Peyer's patch (tissue), 4 donors: ENCODE results near the gene PCGF3. TPM values are rescaled to one million over a fixed set of nuclear protein-coding genes. Genes with fewer than 3 reads are reported as not detected.

Source experiments
- DNase-seq, 3 donors: peaks; one replicate each; pipeline ENCODE4 v3.0.0-alpha.2; 2017 to 2019
- H3K27ac ChIP-seq, 4 donors: fragments of 200-600 bp; sonication (generic); one replicate each; pipeline ENCODE4 v1.5.1; 2016 to 2019
- H3K27me3 ChIP-seq, 2 donors: fragments of 200-600 bp; sonication (generic); one replicate each; pipeline ENCODE4 v1.5.1; 2019
- H3K36me3 ChIP-seq, 3 donors: fragments of 200-600 bp; sonication (generic); one replicate each; pipeline ENCODE4 v1.5.1; 2016 to 2019
- H3K4me1 ChIP-seq, 4 donors: fragments of 200-600 bp; sonication (generic); one replicate each; pipeline ENCODE4 v1.5.1; 2016 to 2019
- H3K4me3 ChIP-seq, 4 donors: fragments of 200-600 bp; sonication (generic); 1 replicate in 3 of 4; 2 replicates in 1 of 4; pipeline ENCODE4 v1.5.1; 2016 to 2019; ENCODE audit warnings: mild to moderate bottlenecking in 1 of 4
- H3K9me3 ChIP-seq, 4 donors: fragments of 200-600 bp; sonication (generic); one replicate each; pipeline ENCODE4 v1.5.1; 2016 to 2019; ENCODE audit warnings: mild to moderate bottlenecking in 1 of 4
- POLR2A ChIP-seq, 2 donors: fragments of 450-650 bp; IDR thresholded peaks; one replicate each; pipeline ENCODE4 v1.5.1; 2017; ENCODE audit warnings: antibody characterized with exemption in 2 of 2, mild to moderate bottlenecking in 2 of 2, moderate library complexity in 2 of 2
- total RNA-seq, 4 donors: library from RNA; depleted of rRNA; stranded (reverse); fragments of >200 nt; gene quantifications; one replicate each; pipeline ENCODE4 v1.1.0, GENCODE V29; 2016
- TF ChIP-seq, protein P1 (sequence below), 6 experiments: fragments of 450-650 bp in 4 of 6; fragments of 200-600 bp in 2 of 6; sonication (generic) in 1 of 6; IDR thresholded peaks; one replicate each; pipeline ENCODE4 v1.5.1; 2017 to 2019; ENCODE audit warnings: antibody characterized with exemption in 6 of 6, mild to moderate bottlenecking in 3 of 6, moderate library complexity in 1 of 6

PCGF3 gene
- total RNA-seq, 4 donors from 2014 or later, result 58.3 to 168 (median 93.0) TPM

- no peaks in the 10 kb centered on the region for H3K36me3 ChIP-seq
- DNase-seq, result peak in 1 of 3 donors; percentile 47
- H3K9me3 ChIP-seq, result no peaks in the 10 kb centered on the region
- H3K4me1 ChIP-seq, result peaks cover 4 to 60% (median 18%) of the 10 kb centered on the region in 4 donors
- no peaks in the 10 kb centered on the region for H3K27me3 ChIP-seq
- no peak for TF ChIP-seq POLR2A (IDR thresholded peaks at IDR 0.05)
- TF ChIP-seq, protein P1, sequence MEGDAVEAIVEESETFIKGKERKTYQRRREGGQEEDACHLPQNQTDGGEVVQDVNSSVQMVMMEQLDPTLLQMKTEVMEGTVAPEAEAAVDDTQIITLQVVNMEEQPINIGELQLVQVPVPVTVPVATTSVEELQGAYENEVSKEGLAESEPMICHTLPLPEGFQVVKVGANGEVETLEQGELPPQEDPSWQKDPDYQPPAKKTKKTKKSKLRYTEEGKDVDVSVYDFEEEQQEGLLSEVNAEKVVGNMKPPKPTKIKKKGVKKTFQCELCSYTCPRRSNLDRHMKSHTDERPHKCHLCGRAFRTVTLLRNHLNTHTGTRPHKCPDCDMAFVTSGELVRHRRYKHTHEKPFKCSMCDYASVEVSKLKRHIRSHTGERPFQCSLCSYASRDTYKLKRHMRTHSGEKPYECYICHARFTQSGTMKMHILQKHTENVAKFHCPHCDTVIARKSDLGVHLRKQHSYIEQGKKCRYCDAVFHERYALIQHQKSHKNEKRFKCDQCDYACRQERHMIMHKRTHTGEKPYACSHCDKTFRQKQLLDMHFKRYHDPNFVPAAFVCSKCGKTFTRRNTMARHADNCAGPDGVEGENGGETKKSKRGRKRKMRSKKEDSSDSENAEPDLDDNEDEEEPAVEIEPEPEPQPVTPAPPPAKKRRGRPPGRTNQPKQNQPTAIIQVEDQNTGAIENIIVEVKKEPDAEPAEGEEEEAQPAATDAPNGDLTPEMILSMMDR (IDR thresholded peaks at IDR 0.05), result no peak
- H3K4me3 ChIP-seq, result peak overlapping the region in 2 of 4 donors; percentile 55 to 68
- peak overlapping the region in 2 of 4 donors; percentile 69 to 71 for H3K27ac ChIP-seq
These were observed 25.5 kb upstream of the PCGF3 start for GRCh38 chr4:680091-680490.

DNA sequence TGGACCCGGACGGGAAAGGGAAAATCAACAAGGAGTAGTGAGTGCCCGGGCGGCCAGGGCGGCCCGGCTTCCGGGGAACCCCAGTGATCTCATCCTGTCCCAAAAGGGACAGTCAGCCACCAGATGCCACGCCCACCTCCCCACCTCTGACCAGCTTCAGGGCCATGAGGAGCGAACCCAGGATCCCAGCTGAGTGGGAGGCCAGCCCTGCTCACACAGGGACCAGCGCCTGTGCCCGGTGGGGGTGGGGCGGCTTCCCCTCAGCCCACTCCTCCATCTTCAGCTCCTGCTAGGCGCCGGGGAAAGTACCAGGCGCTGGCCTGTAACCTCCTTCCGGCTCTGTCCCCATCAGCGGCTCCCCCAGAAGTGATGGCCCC lies 25.1 kb upstream of the PCGF3 start:
- DNase-seq, result peak in 2 of 3 donors; percentile 48 to 76
- H3K9me3 ChIP-seq, result no peaks in the 10 kb centered on the region
- TF ChIP-seq, protein P1 (IDR thresholded peaks at IDR 0.05), result no peak
- TF ChIP-seq POLR2A (IDR thresholded peaks at IDR 0.05), result no peak
- peak overlapping the region in 3 of 4 donors; percentile 22 to 71 (median 69) for H3K27ac ChIP-seq
- H3K36me3 ChIP-seq, result no peaks in the 10 kb centered on the region
- no peaks in the 10 kb centered on the region for H3K27me3 ChIP-seq
- peaks cover 0 to 55% (median 16%) of the 10 kb centered on the region in 4 donors for H3K4me1 ChIP-seq
- H3K4me3 ChIP-seq, result peak overlapping the region; percentile 40 to 68 (median 53)

GRCh38 chr4:680928-681645 lies 24.5 kb upstream of the PCGF3 start:
- TF ChIP-seq, protein P1 (IDR thresholded peaks at IDR 0.05), result no peak
- no peak for TF ChIP-seq POLR2A (IDR thresholded peaks at IDR 0.05)
- no peaks in the 10 kb centered on the region for H3K9me3 ChIP-seq
- H3K4me3 ChIP-seq, result peak overlapping the region; percentile 40 to 68 (median 53)
- H3K36me3 ChIP-seq, result no peaks in the 10 kb centered on the region
- H3K27me3 ChIP-seq, result no peaks in the 10 kb centered on the region
- DNase-seq, result peak; percentile 70 to 92 (median 79)
- peaks cover 0 to 51% (median 16%) of the 10 kb centered on the region in 4 donors for H3K4me1 ChIP-seq
- peak overlapping the region in 3 of 4 donors; percentile 22 to 71 (median 69) for H3K27ac ChIP-seq

- peaks cover 3 to 55% (median 18%) of the 10 kb centered on the region in 4 donors for H3K4me1 ChIP-seq
- H3K27ac ChIP-seq, result peak overlapping the region in 2 of 4 donors; percentile 17 to 49
- no peaks in the 10 kb centered on the region for H3K36me3 ChIP-seq
- H3K9me3 ChIP-seq, result no peaks in the 10 kb centered on the region
- peak in 1 of 2 donors; percentile 22 for TF ChIP-seq POLR2A (IDR thresholded peaks at IDR 0.05)
- TF ChIP-seq, protein P1 (IDR thresholded peaks at IDR 0.05), result no peak
- no peaks in the 10 kb centered on the region for H3K27me3 ChIP-seq
- H3K4me3 ChIP-seq, result peak overlapping the region in 3 of 4 donors; percentile 20 to 55 (median 50)
- peak; percentile 53 to 91 (median 86) for DNase-seq
These were observed 23.7 kb upstream of the PCGF3 start for GRCh38 chr4:681736-682451.

DNA sequence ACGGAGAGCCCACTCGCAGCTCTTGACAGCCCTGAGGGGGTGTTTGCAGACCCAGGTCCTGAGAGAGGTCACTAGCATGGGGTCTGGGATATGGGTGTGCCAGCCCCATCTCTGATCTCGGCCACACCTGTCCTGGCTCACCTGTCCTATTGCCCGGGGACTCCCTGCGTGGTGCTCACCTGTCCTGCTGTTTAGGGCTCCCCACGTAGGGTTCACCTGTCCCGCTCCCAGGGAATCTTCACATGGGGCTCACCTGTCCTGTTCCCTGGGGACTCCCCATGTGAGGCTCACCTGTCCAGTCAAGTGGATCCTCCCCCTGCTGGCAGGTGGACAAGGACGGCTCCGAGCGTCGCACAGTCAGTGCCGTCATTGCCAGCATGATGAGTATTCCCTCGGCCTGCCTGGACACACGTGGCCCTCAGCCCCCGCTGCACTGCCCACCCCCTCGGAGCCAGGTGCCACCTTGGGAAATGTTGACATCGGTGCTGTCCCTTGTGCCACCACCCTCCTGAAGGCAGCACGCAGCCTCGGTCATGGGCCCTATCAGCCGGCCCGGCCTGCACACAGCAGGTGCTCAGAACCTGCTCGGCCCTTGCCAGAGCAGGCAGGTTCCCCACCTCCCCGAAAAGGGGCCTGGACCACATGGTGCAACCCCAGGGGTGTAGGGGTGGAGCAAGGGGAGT lies 23.0 kb upstream of the PCGF3 start:
- Histone ChIP-seq H3K4me3 (peak overlapping the region in 2 of 4 donors; percentile 50 to 55), H3K27ac (peak overlapping the region in 1 of 4 donors; percentile 49), H3K4me1 (peaks cover 7 to 57% (median 16%) of the 10 kb centered on the region in 4 donors), H3K9me3 (no peaks in the 10 kb centered on the region), H3K27me3 (no peaks in the 10 kb centered on the region), H3K36me3 (no peaks in the 10 kb centered on the region)
- TF ChIP-seq, protein P1 (IDR thresholded peaks at IDR 0.05), result peak in 1 of 6 experiments; percentile 23
- TF ChIP-seq POLR2A (IDR thresholded peaks at IDR 0.05), result no peak
- DNase-seq, result peak in 1 of 3 donors; percentile 60
